Lung (tissue), 12 donors: ENCODE data around the gene TNFRSF17. TPM values are rescaled to one million over a fixed set of nuclear protein-coding genes. Genes with fewer than 3 reads are reported as not detected.
"Not testable (repeated sequence)": the region's sequence is repeated elsewhere in the genome, so short reads cannot be mapped to it uniquely, and the experiment has no call there.

Experiments
- ATAC-seq: fragments of 200-7000 bp; cut with Tn5 transposase; one replicate; pipeline ENCODE4 v1.9.1; 2020; ENCODE audit warnings: moderate number of reproducible peaks; ENCODE audit not compliant: insufficient read depth, low FRiP score
- DNase-seq, 3 donors: peaks; one replicate each; pipeline ENCODE4 v3.0.0-alpha.2; 2013 to 2017
- H3K27ac ChIP-seq, 2 donors: one replicate each; pipeline ENCODE4 v1.5.1; 2013; ENCODE audit warnings: mild to moderate bottlenecking in 2 of 2, moderate library complexity in 2 of 2, control low read depth in 1 of 2, inconsistent platforms in 1 of 2, low read depth in 1 of 2, low read length in 1 of 2
- H3K27me3 ChIP-seq, 3 donors: one replicate each; pipeline ENCODE4 v1.5.1; 2013; ENCODE audit warnings: low read length in 2 of 3; ENCODE audit not compliant: control insufficient read depth in 3 of 3, insufficient read depth in 3 of 3
- H3K36me3 ChIP-seq, 4 donors: one replicate each; pipeline ENCODE4 v1.5.1; 2013; ENCODE audit warnings: low read length in 4 of 4, mild to moderate bottlenecking in 1 of 4, moderate library complexity in 1 of 4; ENCODE audit not compliant: control insufficient read depth in 4 of 4, insufficient read depth in 4 of 4
- H3K4me1 ChIP-seq, 5 donors: one replicate each; pipeline ENCODE4 v1.5.1; 2013; ENCODE audit warnings: low read length in 5 of 5, mild to moderate bottlenecking in 2 of 5, moderate library complexity in 1 of 5; ENCODE audit not compliant: control insufficient read depth in 5 of 5, insufficient read depth in 5 of 5
- H3K4me3 ChIP-seq: one replicate; pipeline ENCODE4 v1.5.1; 2013; ENCODE audit warnings: mild to moderate bottlenecking, control low read depth, moderate library complexity
- H3K9ac ChIP-seq, 2 donors: one replicate each; pipeline ENCODE4 v1.5.1; 2013; ENCODE audit warnings: low read length in 2 of 2, control low read depth in 1 of 2; ENCODE audit not compliant: insufficient read depth in 1 of 2
- H3K9me3 ChIP-seq, 4 donors: one replicate each; pipeline ENCODE4 v1.5.1; 2013; ENCODE audit warnings: low read length in 3 of 4, mild to moderate bottlenecking in 1 of 4, moderate library complexity in 1 of 4; ENCODE audit not compliant: control insufficient read depth in 4 of 4, insufficient read depth in 3 of 4
- CTCF ChIP-seq: IDR thresholded peaks from 2 replicates; pipeline ENCODE4 v1.5.1; 2012; ENCODE audit warnings: mild to moderate bottlenecking; ENCODE audit errors: control extremely low read depth, extremely low read depth
- WGBS, 2 donors: extraction: QIAGEN DNeasy Blood & Tissue Kit; methylation state at CpG; one replicate each; pipeline ENCODE4 v1.1.7; 2013; 5-methylcytosine and 5-hydroxymethylcytosine counted together
- polyA plus RNA-seq, 2 donors: library from polyadenylated mRNA; stranded (reverse); fragments of 200-250 nt; gene quantifications; one replicate each; pipeline ENCODE4 v1.2.1, GENCODE V29; 2013
- total RNA-seq, 2 donors: library from RNA; depleted of rRNA in 1 of 2; stranded (reverse); fragments of >200 nt in 1 of 2; gene quantifications; one replicate each; pipeline ENCODE4 v1.2.1, GENCODE V29; 2014 to 2021
- donor health status: control.
- donor health status: control.
- donor health status: Bipolar disorder and iron deficiency.
- donor health status: healthy.
- donor health status: DM: yes; HTN: yes; CAD: no.

The TNFRSF17 gene
- total and polyA plus RNA-seq, 4 donors = 0.30 to 3.2 (median 1.4) TPM

- not testable (repeated sequence) for DNase-seq, H3K9ac ChIP-seq, H3K4me3 ChIP-seq, H3K27me3 ChIP-seq, H3K4me1 ChIP-seq, ATAC-seq, H3K27ac ChIP-seq, H3K36me3 ChIP-seq, H3K9me3 ChIP-seq
- 79 to 95% methylated on average over 3 of the region's 4 CpGs for WGBS, 2 donors
Observed at GRCh38 chr16:11941945-11942344, 23.1 kb upstream of the TNFRSF17 start, which contains the start of gene NPIPB2. TSS of gene NPIPB2 (minus strand) at chr16:11942045. CDS start at chr16:11942045, 0 bp downstream.

GRCh38 chr16:11946433-11946832 lies 18.6 kb upstream of the TNFRSF17 start:
- H3K4me3 ChIP-seq = no peak overlapping the region
- WGBS, 2 donors = 82 to 88% methylated on average over 3 of the region's 3 CpGs
- ATAC-seq (no peak), DNase-seq (no peak)
- H3K4me1 ChIP-seq = peaks cover 0 to 1% (median 0%) of the 10 kb centered on the region in 5 donors
- no peak overlapping the region for H3K9ac ChIP-seq
- no peaks in the 10 kb centered on the region for H3K9me3 ChIP-seq
- no peak overlapping the region for H3K27ac ChIP-seq
- H3K36me3 ChIP-seq = no peaks in the 10 kb centered on the region
- H3K27me3 ChIP-seq = no peaks in the 10 kb centered on the region
- TF ChIP-seq CTCF = no peak

GRCh38 chr16:11948819-11949218 lies 16.2 kb upstream of the TNFRSF17 start:
- Histone ChIP-seq H3K9ac (no peak overlapping the region), H3K4me1 (peaks cover 0 to 1% (median 0%) of the 10 kb centered on the region in 5 donors), H3K27ac (no peak overlapping the region), H3K9me3 (no peaks in the 10 kb centered on the region), H3K4me3 (no peak overlapping the region), H3K36me3 (no peaks in the 10 kb centered on the region), H3K27me3 (no peaks in the 10 kb centered on the region)
- WGBS, 2 donors = 78 to 91% methylated on average over 5 of the region's 5 CpGs
- no peak for TF ChIP-seq CTCF
- ATAC-seq (no peak), DNase-seq (no peak)

- Histone ChIP-seq H3K9ac (no peak overlapping the region), H3K27me3 (no peaks in the 10 kb centered on the region), H3K4me1 (peaks cover 0 to 1% (median 0%) of the 10 kb centered on the region in 5 donors), H3K36me3 (no peaks in the 10 kb centered on the region), H3K9me3 (no peaks in the 10 kb centered on the region), H3K4me3 (no peak overlapping the region), H3K27ac (no peak overlapping the region)
- peak; percentile 26 for TF ChIP-seq CTCF
- peak; percentile 87 for ATAC-seq
- DNase-seq = peak; percentile 38 to 61 (median 40)
- 15 to 26% methylated on average over 4 of the region's 4 CpGs for WGBS, 2 donors
Observed at GRCh38 chr16:11949527-11949926, 15.5 kb upstream of the TNFRSF17 start.
